ENCODE data around the gene CUX1. TPM values are rescaled to one million over a fixed set of nuclear protein-coding genes. Genes with fewer than 3 reads are reported as not detected.

The CUX1 gene
- total and polyA plus RNA-seq, 10 of the 15 experiments (the other 5 are each of a cell fraction or from before 2014, with no cell fraction given): 6.1 to 48.6 (median 25.9) TPM

- peak overlapping the region; percentile 21 for H3K4me2 ChIP-seq (ENCODE audit: control insufficient read depth, insufficient read depth)
- CTCF ChIA-PET: interaction anchor here (1.3 to 9.3 kb wide), 3 partner anchors 108 to 165 kb away, joined by 3 to 205 read pairs (median 4); partner anchors contain the start of gene PRKRIP1
Observed at GRCh38 chr7:102283477-102284189, 466.2 kb downstream of the CUX1 start.

More at GRCh38 chr7:102283477-102284189, 466.2 kb downstream of the CUX1 start:
- TF ChIP-seq RCOR1 (conservative IDR thresholded peaks at IDR 0.05; ENCODE audit: low read depth, low read length): no peak
- no peak for TF ChIP-seq SREBF1 (IDR thresholded peaks at IDR 0.05; ENCODE audit: low read length)
- TF ChIP-seq IRF5 (IDR thresholded peaks at IDR 0.05; ENCODE audit: borderline replicate concordance): no peak
- no peak for TF ChIP-seq PAX8 (IDR thresholded peaks at IDR 0.05)
- no peak for TF ChIP-seq ZSCAN29 (IDR thresholded peaks at IDR 0.05)
- no peak for TF ChIP-seq KLF5 (IDR thresholded peaks at IDR 0.05; ENCODE audit: partially characterized antibody)
- TF ChIP-seq TCF7 (IDR thresholded peaks at IDR 0.05; ENCODE audit: borderline replicate concordance): no peak
- TF ChIP-seq ZBTB11 (CRISPR knock-in tag; IDR thresholded peaks at IDR 0.05): no peak
- no peak for TF ChIP-seq CREB1 (IDR thresholded peaks at IDR 0.05; ENCODE audit: low read depth)
- ATAC-seq: no peak
- Histone ChIP-seq H3K4me3 (no peak overlapping the region), H3K79me2 (ENCODE audit: control insufficient read depth, insufficient read depth, low read length) (peaks cover 18% of the 10 kb centered on the region), H3K9ac (ENCODE audit: control insufficient read depth, insufficient read depth, low read length) (no peak overlapping the region), H3K27me3 (replicated peaks in 1 of 2; ENCODE audit: control insufficient read depth in 2 of 2, insufficient read depth in 2 of 2, low read length in 1 of 2) (no peaks in the 10 kb centered on the region), H3K4me1 (ENCODE audit: control insufficient read depth, insufficient read depth, low read length) (peaks cover 50% of the 10 kb centered on the region), H3K27ac (ENCODE audit: control insufficient read depth, insufficient read depth) (no peak overlapping the region), H3K9me3 (replicated peaks; ENCODE audit: control insufficient read depth, insufficient read depth, low read length) (no peaks in the 10 kb centered on the region), H2AFZ (ENCODE audit: control insufficient read depth, low read depth, low read length) (no peak overlapping the region), H4K20me1 (ENCODE audit: control insufficient read depth, insufficient read depth) (no peaks in the 10 kb centered on the region), H3K36me3 (ENCODE audit: control insufficient read depth in 2 of 2, insufficient read depth in 2 of 2, low read length in 1 of 2) (no peaks in the 10 kb centered on the region)
- ChIA-PET SMC1A (ENCODE audit: uncharacterized antibody, unreplicated experiment) (interaction anchor here (1.6 to 9.2 kb wide), 3 partner anchors 23 to 113 kb away, joined by 5 to 122 read pairs (median 5); partner anchors contain the start of gene PRKRIP1), POLR2A (interaction anchor here (0.6 to 1.4 kb wide), 2 partner anchors 23 to 413 kb away, joined by 3 to 5 read pairs; no protein-coding TSS in a partner anchor), RAD21 (ENCODE audit: unreplicated experiment) (interaction anchor here (1.1 to 2.3 kb wide), 4 partner anchors 80 to 155 kb away, joined by 4 to 8 read pairs (median 4); no protein-coding TSS in a partner anchor)
- DNase-seq (ENCODE audit: low read depth, low spot score): no peak
- no TSS peak for BruUV-seq (replicated peaks)
- WGBS (ENCODE audit: insufficient coverage, insufficient replicate concordance, low lambda C conversion rate, missing lambda C conversion rate): 37% methylated on average over 10 of the region's 10 CpGs
- intact Hi-C loops (cut with micrococcal nuclease; ENCODE audit: unreplicated experiment) (no loop called here), in situ Hi-C loops (cut with MboI) (loop anchor here (5.0 kb wide), 1 partner anchor 109 kb away; no protein-coding TSS in a partner anchor)
- no peak for FAIRE-seq
